GM11168 (cell line): ENCODE measurements around the gene TSPY3.
"Not testable (repeated sequence)": the region's sequence is repeated elsewhere in the genome, so short reads cannot be mapped to it uniquely, and the experiment has no call there.

Experiments used
- in situ Hi-C: fragments of 300-500 bp; cut with MboI; formaldehyde crosslinking; loops from one replicate; pipeline ENCODE4 v1.12.0; 2022; ENCODE audit warnings: low sequenced_read_pairs; ENCODE audit not compliant: unreplicated experiment

TSPY3 gene

DNA sequence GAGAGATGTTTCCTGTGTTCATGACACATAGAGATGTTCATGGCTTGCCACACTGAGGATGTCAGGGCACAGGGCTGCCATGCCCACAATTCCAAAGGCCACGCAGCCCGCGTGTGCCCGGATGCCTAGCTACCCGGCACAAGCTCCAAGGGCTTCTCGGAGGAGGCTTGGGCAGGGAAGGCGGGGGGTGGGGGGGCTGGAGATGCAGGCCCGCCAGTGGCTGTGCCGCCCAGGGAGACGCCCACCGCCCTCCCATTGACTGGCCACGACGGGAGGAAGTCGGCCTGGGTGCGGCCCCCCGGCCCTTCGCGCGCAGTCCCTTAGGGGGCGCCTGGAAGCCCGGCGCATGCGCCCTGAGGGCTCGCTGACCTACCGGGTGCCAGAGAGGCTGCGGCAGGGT, at the start of gene TSPY3:
Gene TSPY3, plus strand, starts transcription at position 301 of the 400 bp plus-strand sequence. Its CDS starts 46 bp downstream, at position 347.
- in situ Hi-C loops, result not testable (repeated sequence)

DNA sequence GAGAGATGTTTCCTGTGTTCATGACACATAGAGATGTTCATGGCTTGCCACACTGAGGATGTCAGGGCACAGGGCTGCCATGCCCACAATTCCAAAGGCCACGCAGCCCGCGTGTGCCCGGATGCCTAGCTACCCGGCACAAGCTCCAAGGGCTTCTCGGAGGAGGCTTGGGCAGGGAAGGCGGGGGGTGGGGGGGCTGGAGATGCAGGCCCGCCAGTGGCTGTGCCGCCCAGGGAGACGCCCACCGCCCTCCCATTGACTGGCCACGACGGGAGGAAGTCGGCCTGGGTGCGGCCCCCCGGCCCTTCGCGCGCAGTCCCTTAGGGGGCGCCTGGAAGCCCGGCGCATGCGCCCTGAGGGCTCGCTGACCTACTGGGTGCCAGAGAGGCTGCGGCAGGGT, 40.7 kb upstream of the TSPY3 start, which contains the start of gene TSPY8:
Gene TSPY8, plus strand, starts transcription at position 301 of the 400 bp plus-strand sequence. Its CDS starts 46 bp downstream, at position 347.
- in situ Hi-C loops, result not testable (repeated sequence)

DNA sequence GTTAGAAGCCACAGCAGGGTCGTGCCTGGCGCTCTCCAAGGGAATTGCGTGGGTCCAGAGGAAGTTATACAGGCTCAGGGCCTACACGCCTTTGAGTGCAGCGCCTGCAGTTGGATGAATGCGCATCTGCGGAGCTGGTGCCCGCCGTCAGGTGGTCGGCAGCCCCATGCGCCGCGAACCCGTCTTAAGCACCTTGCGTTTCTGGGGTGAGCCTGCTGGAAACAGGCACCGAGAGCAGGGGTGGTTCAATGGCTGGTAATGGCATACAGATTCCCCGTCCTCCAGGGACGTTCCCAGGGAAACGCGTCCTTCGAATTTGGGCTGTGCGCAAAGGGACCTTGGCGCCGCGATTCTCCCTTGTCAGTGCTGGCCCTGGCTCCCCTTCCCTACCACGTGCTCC, 1.7 kb upstream of the TSPY3 start:
- in situ Hi-C loops, result not testable (repeated sequence)
